Dendritic cell treated with granulocyte-macrophage colony-stimulating factor and Interleukin-4, amounts not matched to agents 40 ng/mL and 50 ng/mL, for 4 days (primary cell): ENCODE measurements around the gene KIRREL1.

Experiments used
- H3K27ac Mint-ChIP-seq: one replicate; pipeline ENCODE4 v1.8.0; 2022; ENCODE audit warnings: mild to moderate bottlenecking, mixed read lengths
- H3K27me3 Mint-ChIP-seq: one replicate; pipeline ENCODE4 v1.8.0; 2022; ENCODE audit warnings: mild to moderate bottlenecking, mixed read lengths
- H3K36me3 Mint-ChIP-seq: one replicate; pipeline ENCODE4 v1.8.0; 2022; ENCODE audit warnings: low read depth, mixed read lengths
- H3K4me1 Mint-ChIP-seq: one replicate; pipeline ENCODE4 v1.8.0; 2022; ENCODE audit warnings: low read depth, mixed read lengths
- H3K4me3 Mint-ChIP-seq: one replicate; pipeline ENCODE4 v1.8.0; 2022; ENCODE audit warnings: mild to moderate bottlenecking, moderate library complexity, mixed read lengths
- H3K9me3 Mint-ChIP-seq: one replicate; pipeline ENCODE4 v1.8.0; 2022; ENCODE audit warnings: mixed read lengths
- intact Hi-C: fragments of 100-400 bp; cut with micrococcal nuclease; formaldehyde crosslinking; loops from one replicate; pipeline ENCODE4 v1.15.0; 2022

The KIRREL1 gene

DNA sequence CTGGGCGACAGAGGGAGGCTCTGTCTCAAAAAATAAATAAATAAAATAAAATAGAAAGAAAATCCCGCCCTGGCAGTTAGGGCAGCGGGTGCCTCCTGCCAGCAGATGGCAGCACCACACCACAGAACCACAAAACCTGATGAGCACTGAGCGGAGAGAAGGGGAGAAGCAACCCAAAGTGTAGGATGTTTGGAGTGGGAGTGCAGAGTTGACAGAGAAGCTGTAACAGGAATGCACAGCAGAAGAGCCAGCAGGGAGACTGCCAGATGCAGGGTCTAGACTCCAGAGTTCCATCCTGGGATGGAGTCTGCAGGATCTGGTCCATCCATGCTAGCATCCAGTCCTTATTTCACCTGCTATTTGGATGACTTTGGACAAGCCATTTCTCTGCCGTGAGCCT is 29.7 kb upstream of the KIRREL1 start:
- Mint-ChIP-seq H3K4me1 (peaks cover 24% of the 10 kb centered on the region), H3K4me3 (no peak overlapping the region), H3K9me3 (no peaks in the 10 kb centered on the region), H3K27ac (no peak overlapping the region), H3K27me3 (peaks cover 35% of the 10 kb centered on the region), H3K36me3 (no peaks in the 10 kb centered on the region)
- intact Hi-C loops: loop anchor here (1.0 to 2.0 kb wide), 3 partner anchors 73 to 162 kb away; no protein-coding TSS in a partner anchor

GRCh38 chr1:157965584-157965983 is 27.9 kb upstream of the KIRREL1 start:
- Mint-ChIP-seq H3K9me3 (no peaks in the 10 kb centered on the region), H3K36me3 (no peaks in the 10 kb centered on the region), H3K4me3 (no peak overlapping the region), H3K4me1 (peaks cover 24% of the 10 kb centered on the region), H3K27me3 (peaks cover 22% of the 10 kb centered on the region), H3K27ac (no peak overlapping the region)
- intact Hi-C loops: no loop called here

DNA sequence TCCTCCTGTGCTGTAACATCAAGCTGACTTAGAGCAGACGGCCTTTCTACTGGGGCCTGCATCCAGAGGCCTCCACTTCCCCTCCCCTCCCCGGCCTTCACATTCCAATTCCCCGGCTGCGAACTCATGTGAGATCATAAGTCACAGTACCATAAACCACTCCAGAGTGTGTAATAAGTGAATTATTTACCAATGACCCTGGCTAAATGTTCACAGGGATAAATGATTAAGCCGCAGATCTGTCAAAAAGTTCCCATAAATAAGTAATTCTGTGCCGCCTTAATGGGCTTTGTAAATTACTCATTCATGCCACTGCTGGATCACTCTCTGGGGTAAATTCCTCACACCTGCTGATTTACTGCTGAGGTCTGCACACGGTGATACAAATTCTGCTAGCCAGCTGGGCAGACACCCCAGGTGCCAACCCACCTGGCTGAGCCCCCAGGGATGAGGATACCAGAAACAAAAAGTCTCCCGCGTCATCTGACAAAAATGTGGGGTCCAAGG is 27.4 kb upstream of the KIRREL1 start:
- Mint-ChIP-seq H3K9me3 (no peaks in the 10 kb centered on the region), H3K27ac (no peak overlapping the region), H3K27me3 (peaks cover 17% of the 10 kb centered on the region), H3K4me1 (peaks cover 24% of the 10 kb centered on the region), H3K36me3 (no peaks in the 10 kb centered on the region), H3K4me3 (no peak overlapping the region)
- intact Hi-C loops: no loop called here

GRCh38 chr1:157967205-157967604 is 26.2 kb upstream of the KIRREL1 start:
- H3K4me1 Mint-ChIP-seq: peaks cover 22% of the 10 kb centered on the region
- no peak overlapping the region for H3K27ac Mint-ChIP-seq
- H3K9me3 Mint-ChIP-seq: no peaks in the 10 kb centered on the region
- intact Hi-C loops: no loop called here
- H3K4me3 Mint-ChIP-seq: no peak overlapping the region
- H3K27me3 Mint-ChIP-seq: peaks cover 11% of the 10 kb centered on the region
- H3K36me3 Mint-ChIP-seq: no peaks in the 10 kb centered on the region

- intact Hi-C loops: no loop called here
- Mint-ChIP-seq H3K4me3 (no peak overlapping the region), H3K27me3 (no peaks in the 10 kb centered on the region), H3K27ac (no peak overlapping the region), H3K9me3 (no peaks in the 10 kb centered on the region), H3K36me3 (no peaks in the 10 kb centered on the region), H3K4me1 (peaks cover 18% of the 10 kb centered on the region)
Observed at GRCh38 chr1:157968508-157968907, 24.9 kb upstream of the KIRREL1 start.

- no peaks in the 10 kb centered on the region for H3K9me3 Mint-ChIP-seq
- H3K36me3 Mint-ChIP-seq: no peaks in the 10 kb centered on the region
- H3K4me1 Mint-ChIP-seq: peaks cover 14% of the 10 kb centered on the region
- no peak overlapping the region for H3K4me3 Mint-ChIP-seq
- peaks cover under 1% of the 10 kb centered on the region for H3K27me3 Mint-ChIP-seq
- intact Hi-C loops: no loop called here
- H3K27ac Mint-ChIP-seq: no peak overlapping the region
Observed at GRCh38 chr1:157968946-157969345, 24.5 kb upstream of the KIRREL1 start.

GRCh38 chr1:157969697-157970485 is 23.6 kb upstream of the KIRREL1 start:
- Mint-ChIP-seq H3K4me3 (no peak overlapping the region), H3K9me3 (no peaks in the 10 kb centered on the region), H3K27ac (no peak overlapping the region), H3K4me1 (peaks cover 14% of the 10 kb centered on the region), H3K27me3 (peaks cover 2% of the 10 kb centered on the region), H3K36me3 (no peaks in the 10 kb centered on the region)
- intact Hi-C loops: no loop called here

DNA sequence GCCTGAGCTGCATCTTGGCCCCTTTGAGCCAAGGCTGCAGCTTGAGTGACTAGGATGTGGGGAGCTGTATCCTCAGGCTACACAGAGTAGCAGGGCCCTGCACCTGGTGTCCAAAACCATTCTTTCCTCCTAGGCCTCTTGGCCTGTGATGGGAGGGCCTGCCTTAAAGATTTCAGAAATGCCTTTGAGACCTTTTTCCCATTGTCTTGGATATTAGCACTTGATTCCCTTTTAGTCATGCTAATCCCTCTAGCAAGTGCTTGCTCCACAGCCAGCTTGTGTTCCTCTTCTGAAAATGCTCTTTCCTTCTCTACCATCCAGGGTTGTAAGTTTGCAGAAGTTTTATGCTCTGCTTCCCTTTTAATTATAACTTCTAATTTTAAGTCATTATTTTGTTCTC is 21.7 kb upstream of the KIRREL1 start:
- H3K36me3 Mint-ChIP-seq: no peaks in the 10 kb centered on the region
- no peaks in the 10 kb centered on the region for H3K9me3 Mint-ChIP-seq
- intact Hi-C loops: no loop called here
- peaks cover 2% of the 10 kb centered on the region for H3K27me3 Mint-ChIP-seq
- H3K27ac Mint-ChIP-seq: no peak overlapping the region
- H3K4me3 Mint-ChIP-seq: no peak overlapping the region
- peaks cover 14% of the 10 kb centered on the region for H3K4me1 Mint-ChIP-seq

DNA sequence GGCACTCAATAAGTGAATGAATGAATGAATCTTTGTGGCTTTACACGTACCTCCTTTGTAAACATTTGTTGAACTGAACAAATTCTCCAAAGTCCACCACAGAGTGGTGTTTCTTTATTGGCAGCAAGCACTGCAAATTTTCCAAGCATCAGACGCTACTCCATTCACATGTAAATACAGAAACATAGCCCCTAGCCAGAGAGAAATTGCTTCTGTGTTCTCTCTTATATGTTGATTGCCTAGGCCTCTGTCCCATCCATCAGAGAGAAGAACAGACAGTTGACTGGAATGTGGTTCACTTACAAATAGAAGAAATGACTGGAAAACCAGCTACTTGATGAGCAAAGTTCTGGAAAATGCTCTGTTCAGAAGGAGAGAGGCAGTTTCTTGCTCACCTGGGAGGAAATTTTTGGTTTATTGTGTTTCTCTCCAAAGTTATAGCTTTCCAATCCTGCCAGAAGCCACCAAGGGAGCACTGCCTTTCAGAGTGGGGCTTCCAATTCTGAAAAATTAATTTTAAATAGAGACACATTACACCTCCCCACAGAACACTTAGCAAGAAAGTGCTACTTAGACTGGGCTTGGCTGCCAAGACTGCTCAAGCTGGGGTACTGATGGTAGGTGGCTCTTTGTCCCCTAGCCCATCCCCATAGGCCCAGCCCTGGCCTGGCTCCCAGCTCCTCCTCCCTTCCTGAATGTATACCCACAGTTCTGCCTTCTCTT is 18.1 kb upstream of the KIRREL1 start:
- peaks cover 18% of the 10 kb centered on the region for H3K27me3 Mint-ChIP-seq
- H3K36me3 Mint-ChIP-seq: no peaks in the 10 kb centered on the region
- intact Hi-C loops: no loop called here

GRCh38 chr1:157976888-157977287 is 16.6 kb upstream of the KIRREL1 start:
- Mint-ChIP-seq H3K4me3 (no peak overlapping the region), H3K27me3 (peaks cover 19% of the 10 kb centered on the region), H3K9me3 (no peaks in the 10 kb centered on the region)

More for the DNA sequence above, 18.1 kb upstream of the KIRREL1 start:
- Mint-ChIP-seq H3K27ac (no peak overlapping the region), H3K9me3 (no peaks in the 10 kb centered on the region), H3K4me1 (peaks cover 6% of the 10 kb centered on the region), H3K4me3 (no peak overlapping the region)

DNA sequence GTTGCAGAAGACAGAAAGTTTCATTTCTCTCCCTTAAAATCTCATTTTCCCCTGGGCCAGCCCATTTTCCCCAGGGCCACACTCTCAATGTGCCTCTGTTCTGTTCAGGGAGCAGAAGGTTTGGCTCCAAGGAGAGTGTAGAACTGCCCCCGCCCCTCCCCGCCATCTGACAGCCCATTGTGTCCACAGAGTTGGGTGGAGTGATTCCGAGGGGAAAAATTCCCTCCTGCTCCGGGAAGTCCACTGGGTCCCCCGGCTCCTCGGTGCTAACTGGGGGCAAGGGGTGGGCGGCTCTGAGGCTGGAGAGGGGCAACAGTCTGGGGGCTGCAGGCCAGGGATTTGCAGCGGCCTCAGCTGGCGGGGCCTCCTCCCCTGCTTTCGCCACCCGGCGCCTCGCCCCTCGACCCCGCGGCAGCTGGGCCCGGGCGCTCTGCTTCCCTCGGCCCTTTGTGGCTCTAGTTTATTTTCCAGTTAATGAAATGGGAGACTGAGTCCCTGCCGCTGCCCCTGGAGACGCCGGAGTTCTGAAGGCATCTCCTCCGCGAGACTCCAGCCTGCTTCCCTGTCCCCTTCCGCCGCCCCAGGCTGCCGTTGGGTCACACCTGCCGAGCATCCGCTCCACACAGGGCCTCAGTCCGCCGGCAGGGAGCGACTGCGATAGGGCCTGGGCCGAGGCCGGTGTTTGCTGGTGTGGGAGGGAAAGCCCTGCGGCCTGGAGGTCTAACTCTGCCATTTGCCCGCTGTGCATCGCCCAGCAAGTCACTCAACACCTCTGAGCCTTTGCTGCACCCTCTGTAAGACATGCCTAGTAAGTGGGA is 14.7 kb upstream of the KIRREL1 start:
- Mint-ChIP-seq H3K27me3 (peaks cover 22% of the 10 kb centered on the region), H3K4me1 (peaks cover 2% of the 10 kb centered on the region), H3K9me3 (no peaks in the 10 kb centered on the region), H3K4me3 (no peak overlapping the region), H3K36me3 (no peaks in the 10 kb centered on the region), H3K27ac (no peak overlapping the region)
- intact Hi-C loops: no loop called here

More at GRCh38 chr1:157976888-157977287, 16.6 kb upstream of the KIRREL1 start:
- Mint-ChIP-seq H3K4me1 (peaks cover 6% of the 10 kb centered on the region), H3K36me3 (no peaks in the 10 kb centered on the region), H3K27ac (no peak overlapping the region)
- intact Hi-C loops: no loop called here

GRCh38 chr1:157982136-157982535 is 11.3 kb upstream of the KIRREL1 start:
- H3K27me3 Mint-ChIP-seq: peaks cover 23% of the 10 kb centered on the region
- H3K4me3 Mint-ChIP-seq: no peak overlapping the region
- H3K4me1 Mint-ChIP-seq: peaks cover 6% of the 10 kb centered on the region
- H3K9me3 Mint-ChIP-seq: no peaks in the 10 kb centered on the region
- no peaks in the 10 kb centered on the region for H3K36me3 Mint-ChIP-seq
- H3K27ac Mint-ChIP-seq: no peak overlapping the region
- intact Hi-C loops: no loop called here

DNA sequence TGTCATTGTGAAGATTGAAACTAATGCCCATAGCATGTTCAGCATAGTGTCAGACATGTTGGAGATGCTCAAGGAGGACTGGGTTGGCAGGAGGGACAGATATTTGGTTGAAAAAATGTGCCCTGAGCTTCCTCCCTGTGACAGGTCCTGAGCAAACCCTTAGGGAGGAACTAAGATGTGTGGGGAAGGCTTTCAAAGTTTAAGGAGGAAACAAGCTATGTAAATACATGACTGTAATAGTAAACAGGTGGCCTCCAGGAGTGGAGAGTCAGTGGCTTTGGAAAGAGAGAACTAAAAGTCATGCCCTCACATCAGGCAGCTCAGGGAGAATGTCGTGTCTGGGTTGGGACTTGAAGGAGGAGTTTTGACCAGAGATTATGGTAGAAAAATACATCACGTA is 9.7 kb upstream of the KIRREL1 start:
- no peak overlapping the region for H3K4me3 Mint-ChIP-seq
- H3K4me1 Mint-ChIP-seq: peaks cover 6% of the 10 kb centered on the region
- H3K9me3 Mint-ChIP-seq: no peaks in the 10 kb centered on the region
- peaks cover 18% of the 10 kb centered on the region for H3K27me3 Mint-ChIP-seq
- H3K36me3 Mint-ChIP-seq: no peaks in the 10 kb centered on the region
- no peak overlapping the region for H3K27ac Mint-ChIP-seq
- intact Hi-C loops: no loop called here

DNA sequence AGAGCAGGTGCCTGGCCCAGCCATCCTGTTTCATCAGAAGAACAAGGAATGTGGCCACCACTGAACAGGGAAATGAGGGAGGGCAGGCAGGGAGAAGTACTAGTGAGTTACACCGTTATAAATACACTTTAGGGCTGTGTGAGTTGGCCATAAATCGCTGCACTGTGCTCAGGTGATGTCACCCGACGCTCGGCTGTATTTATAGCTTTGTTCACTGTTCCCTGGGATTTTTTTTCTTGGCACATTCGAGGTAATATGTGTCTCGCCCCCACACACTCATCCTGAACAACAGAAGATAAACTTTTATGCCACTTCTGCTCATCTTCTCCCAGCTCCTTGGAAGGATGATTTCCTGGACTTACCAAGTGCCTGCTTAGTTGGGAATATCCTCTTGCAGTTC is 9.0 kb upstream of the KIRREL1 start:
- peaks cover 13% of the 10 kb centered on the region for H3K27me3 Mint-ChIP-seq
- H3K4me1 Mint-ChIP-seq: peaks cover 6% of the 10 kb centered on the region
- H3K27ac Mint-ChIP-seq: no peak overlapping the region
- H3K36me3 Mint-ChIP-seq: no peaks in the 10 kb centered on the region
- H3K9me3 Mint-ChIP-seq: no peaks in the 10 kb centered on the region
- intact Hi-C loops: no loop called here
- no peak overlapping the region for H3K4me3 Mint-ChIP-seq
